Heart right ventricle (tissue), 16 donors: ENCODE measurements around the gene HEXA. TPM values are rescaled to one million over a fixed set of nuclear protein-coding genes. Genes with fewer than 3 reads are reported as not detected.

Source experiments
- ATAC-seq, 8 donors: fragments of 200-7000 bp; cut with Tn5 transposase; one replicate each; pipeline ENCODE4 v1.9.1; 2020; ENCODE audit warnings: mild to moderate bottlenecking in 8 of 8, moderate library complexity in 8 of 8, moderate number of reproducible peaks in 1 of 8
- DNase-seq, 2 donors: peaks; one replicate each; pipeline ENCODE4 v3.0.0-alpha.2; 2020
- H3K27ac ChIP-seq, 10 donors: fragments of 200-600 bp; sonication (generic) in 2 of 10; one replicate each; pipeline versions ENCODE4 v1.5.0 to v1.8.0; 2020 to 2022; ENCODE audit warnings: mild to moderate bottlenecking in 3 of 10
- H3K27me3 ChIP-seq, 7 donors: fragments of 200-600 bp; one replicate each; pipeline ENCODE4 v1.8.0; 2021 to 2022; ENCODE audit warnings: mild to moderate bottlenecking in 2 of 7
- H3K36me3 ChIP-seq, 9 donors: fragments of 200-600 bp; sonication (generic) in 1 of 9; one replicate each; pipeline versions ENCODE4 v1.5.0 to v1.8.0; 2020 to 2022; ENCODE audit warnings: mild to moderate bottlenecking in 2 of 9
- H3K4me1 ChIP-seq, 9 donors: fragments of 200-600 bp; sonication (generic) in 1 of 9; one replicate each; pipeline versions ENCODE4 v1.5.0 to v1.8.0; 2020 to 2022; ENCODE audit warnings: mild to moderate bottlenecking in 4 of 9
- H3K4me3 ChIP-seq, 10 donors: fragments of 200-600 bp; sonication (generic) in 2 of 10; one replicate each; pipeline versions ENCODE4 v1.5.0 to v1.8.0; 2020 to 2022; ENCODE audit warnings: mild to moderate bottlenecking in 7 of 10, moderate library complexity in 2 of 10
- H3K9me3 ChIP-seq, 11 donors: fragments of 200-600 bp in 10 of 11; sonication (generic) in 2 of 11; one replicate each; pipeline versions ENCODE4 v1.5.0 to v1.8.0; 2013 to 2022; ENCODE audit warnings: mild to moderate bottlenecking in 2 of 11, control low read depth in 1 of 11, moderate library complexity in 1 of 11
- CTCF ChIP-seq, 9 donors: fragments of 200-600 bp; sonication (generic) in 2 of 9; IDR thresholded peaks; one replicate each; pipeline versions ENCODE4 v1.5.0 to v1.8.0; 2021 to 2022; ENCODE audit warnings: antibody characterized with exemption in 9 of 9, mild to moderate bottlenecking in 5 of 9, moderate library complexity in 1 of 9
- WGBS, 2 donors: extraction: QIAGEN DNeasy Blood & Tissue Kit; methylation state at CpG; one replicate each; pipeline ENCODE4 v1.1.7; 2013; ENCODE audit warnings: inconsistent platforms in 1 of 2; 5-methylcytosine and 5-hydroxymethylcytosine counted together
- intact Hi-C, 10 donors: fragments of 100-400 bp; cut with DNase I; formaldehyde crosslinking; loops; one replicate each; pipeline versions ENCODE4 v1.11.1 to v1.14.2; 2022
- polyA plus RNA-seq, 2 donors: library from polyadenylated mRNA; stranded (reverse); fragments of 200-250 nt; gene quantifications; one replicate each; pipeline ENCODE4 v1.2.3, GENCODE V29; 2013
- total RNA-seq, 10 donors: library from RNA; stranded (reverse); fragmentation: NEBNext Ultra II Directional in 3 of 10; extraction: Animal tissue kit (Norgen Biotek cat#: 25700) in 3 of 10; gene quantifications; one replicate each; pipeline versions ENCODE4 v1.2.1 to v1.2.4, GENCODE V29; 2021 to 2023
- donor health status: Arrhythmogenic right ventricular cardiomyopathy.
- donor health status: ischemic (EF 13 %, LVEDD 7.1; RV severe dilation, severe dysfunction).
- donor health status: healthy with polysubstance abuse.
- donor health status: DM: no; HTN: yes; CAD: no.
- donor health status: DM: no; HTN: no; CAD: no.
- donor health status: ischemic (EF 25% LVEDD 6.9; RV normal size, moderate dysfunction).
- donor health status: ischemic (EF 25% LVEDD 5.7; RV mildly dilated, moderate dysfunction).
- donor health status: healthy.
- donor health status: DM: yes; HTN: yes; CAD: no.
- donor health status: Ischemic cardiomyopathy.
- donor health status: ischemic (EF 35%, LVEDD 5.7; RV mildly dilated, moderate dysfunction).
- donor health status: nonischemic (EF 11% LVEDD 7.7; RV severe dilation, severe dysfunction).
- donor health status: DM: yes; HTN: yes; CAD: no.
- donor health status: PGD.
- donor health status: ischemic (EF 29% LVEDD 5.4; RV normal size, mild dysfunction).
- donor health status: nonischemic (EF 23%, LVEDD 6.1; RV moderate dilation, normal function).

The HEXA gene
- total and polyA plus RNA-seq, 12 donors = 48.8 to 129 (median 77.3) TPM

GRCh38 chr15:72358121-72358520, 17.7 kb downstream of the HEXA start:
- DNase-seq (no peak), ATAC-seq (no peak)
- intact Hi-C loops = loop anchor here in 1 of 10 donors (1.0 kb wide), 1 partner anchor 18 kb away; the partner anchor contains the start of gene HEXA
- H3K4me3 ChIP-seq = no peak overlapping the region
- peaks cover 0 to 53% (median 35%) of the 10 kb centered on the region in 9 donors for H3K4me1 ChIP-seq
- 77 to 78% methylated on average over 3 of the region's 3 CpGs for WGBS, 2 donors
- no peaks in the 10 kb centered on the region for H3K27me3 ChIP-seq
- peaks cover 0 to 56% (median 28%) of the 10 kb centered on the region in 9 donors for H3K36me3 ChIP-seq
- no peak for TF ChIP-seq CTCF (IDR thresholded peaks at IDR 0.05)
- H3K27ac ChIP-seq = peak overlapping the region in 8 of 10 donors; percentile 18 to 80 (median 54)
- no peaks in the 10 kb centered on the region for H3K9me3 ChIP-seq

- Histone ChIP-seq H3K27me3 (no peaks in the 10 kb centered on the region), H3K4me3 (no peak overlapping the region), H3K27ac (no peak overlapping the region), H3K36me3 (peaks cover 0 to 82% (median 47%) of the 10 kb centered on the region in 9 donors), H3K4me1 (peaks cover 0 to 34% (median 23%) of the 10 kb centered on the region in 9 donors), H3K9me3 (no peaks in the 10 kb centered on the region)
- no peak for DNase-seq
- WGBS, 2 donors = 98 to 100% methylated on average over 1 of the region's 1 CpG
- TF ChIP-seq CTCF (IDR thresholded peaks at IDR 0.05) = no peak
- intact Hi-C loops = no loop called here
- no peak for ATAC-seq
Measured at GRCh38 chr15:72354496-72354895, 21.3 kb downstream of the HEXA start.

GRCh38 chr15:72353266-72353665, 22.5 kb downstream of the HEXA start:
- H3K4me1 ChIP-seq = peaks cover 0 to 22% (median 10%) of the 10 kb centered on the region in 9 donors
- no peak overlapping the region for H3K27ac ChIP-seq
- peaks cover 0 to 91% (median 57%) of the 10 kb centered on the region in 9 donors for H3K36me3 ChIP-seq
- DNase-seq = no peak
- no peak for ATAC-seq
- intact Hi-C loops = no loop called here
- H3K4me3 ChIP-seq = no peak overlapping the region
- WGBS, 2 donors = 99 to 100% methylated on average over 2 of the region's 2 CpGs
- no peaks in the 10 kb centered on the region for H3K27me3 ChIP-seq
- no peaks in the 10 kb centered on the region for H3K9me3 ChIP-seq
- no peak for TF ChIP-seq CTCF (IDR thresholded peaks at IDR 0.05)

GRCh38 chr15:72345806-72346205, 30.0 kb downstream of the HEXA start:
- Histone ChIP-seq H3K9me3 (no peaks in the 10 kb centered on the region), H3K27me3 (no peaks in the 10 kb centered on the region), H3K27ac (no peak overlapping the region), H3K4me1 (no peaks in the 10 kb centered on the region), H3K4me3 (no peak overlapping the region), H3K36me3 (peaks cover 0 to 98% (median 51%) of the 10 kb centered on the region in 9 donors)
- DNase-seq = no peak
- ATAC-seq = no peak
- 89 to 93% methylated on average over 3 of the region's 3 CpGs for WGBS, 2 donors
- intact Hi-C loops = loop anchor here in 2 of 10 donors (10.0 kb wide), 2 partner anchors 259 to 329 kb away; no protein-coding TSS in a partner anchor
- no peak for TF ChIP-seq CTCF (IDR thresholded peaks at IDR 0.05)
